Stimulated activated CD4-positive, alpha-beta T cell treated with anti-CD3 and anti-CD28 coated beads, Interleukin-1b, Interleukin-23, amount 100 ng/mL, for 48 hours (primary cell): Measurements from ENCODE around the gene HSD3B2.
"Not testable (repeated sequence)": the region's sequence is repeated elsewhere in the genome, so short reads cannot be mapped to it uniquely, and the experiment has no call there.

Source experiments
- DNase-seq: peaks from one replicate; pipeline ENCODE4 v3.0.0-alpha.2; 2020

HSD3B2 gene

GRCh38 chr1:119414950-119415349, at the start of gene HSD3B2:
TSS of gene HSD3B2 (plus strand) at chr1:119415150. CDS start at chr1:119415420, 270 bp downstream.
- DNase-seq, result no peak

GRCh38 chr1:119366424-119366823, 48.5 kb upstream of the HSD3B2 start:
- no peak for DNase-seq

GRCh38 chr1:119367432-119368124, 47.4 kb upstream of the HSD3B2 start:
- DNase-seq, result no peak

- DNase-seq, result no peak
Observed at GRCh38 chr1:119368554-119368953, 46.4 kb upstream of the HSD3B2 start, which contains the start of gene HAO2. TSS of gene HAO2 (plus strand) at chr1:119368785. CDS start at chr1:119381086, 12,301 bp downstream.

GRCh38 chr1:119370748-119371147, 44.2 kb upstream of the HSD3B2 start:
- no peak for DNase-seq

GRCh38 chr1:119371815-119372214, 43.1 kb upstream of the HSD3B2 start:
- DNase-seq, result no peak

- no peak for DNase-seq
Observed at GRCh38 chr1:119372503-119373086, 42.4 kb upstream of the HSD3B2 start.

GRCh38 chr1:119373465-119373864, 41.5 kb upstream of the HSD3B2 start:
- no peak for DNase-seq

GRCh38 chr1:119374208-119374874, 40.6 kb upstream of the HSD3B2 start:
- DNase-seq, result no peak

GRCh38 chr1:119375366-119375765, 39.6 kb upstream of the HSD3B2 start:
- DNase-seq, result no peak

- no peak for DNase-seq
Observed at GRCh38 chr1:119376594-119376993, 38.4 kb upstream of the HSD3B2 start.

- DNase-seq, result not testable (repeated sequence)
Observed at GRCh38 chr1:119377594-119377993, 37.4 kb upstream of the HSD3B2 start.

GRCh38 chr1:119379117-119379516, 35.8 kb upstream of the HSD3B2 start:
- DNase-seq, result no peak

- DNase-seq, result no peak
Observed at GRCh38 chr1:119380304-119380703, 34.6 kb upstream of the HSD3B2 start.

- no peak for DNase-seq
Observed at GRCh38 chr1:119380983-119381662, 33.8 kb upstream of the HSD3B2 start.

GRCh38 chr1:119384591-119384990, 30.4 kb upstream of the HSD3B2 start:
- no peak for DNase-seq

GRCh38 chr1:119385650-119386049, 29.3 kb upstream of the HSD3B2 start:
- no peak for DNase-seq

GRCh38 chr1:119387858-119388257, 27.1 kb upstream of the HSD3B2 start:
- DNase-seq, result no peak

- no peak for DNase-seq
Observed at GRCh38 chr1:119388450-119388849, 26.5 kb upstream of the HSD3B2 start.

- no peak for DNase-seq
Observed at GRCh38 chr1:119390526-119390925, 24.4 kb upstream of the HSD3B2 start.

- DNase-seq, result no peak
Observed at GRCh38 chr1:119391749-119392148, 23.2 kb upstream of the HSD3B2 start.

- DNase-seq, result no peak
Observed at GRCh38 chr1:119394085-119394484, 20.9 kb upstream of the HSD3B2 start.

- DNase-seq, result no peak
Observed at GRCh38 chr1:119396982-119397381, 18.0 kb upstream of the HSD3B2 start.

GRCh38 chr1:119397986-119398385, 17.0 kb upstream of the HSD3B2 start:
- DNase-seq, result no peak
